Testis (tissue), 3 donors: Measurements from ENCODE around the gene JOSD2. TPM values are rescaled to one million over a fixed set of nuclear protein-coding genes. Genes with fewer than 3 reads are reported as not detected.
"Not testable (repeated sequence)": the region's sequence is repeated elsewhere in the genome, so short reads cannot be mapped to it uniquely, and the experiment has no call there.

Experiments used
- DNase-seq: peaks from one replicate; pipeline ENCODE4 v3.0.0-alpha.2; 2019
- H3K27ac ChIP-seq, 2 donors: fragments of 200-600 bp; sonication (generic); one replicate each; pipeline ENCODE4 v1.5.1; 2019
- H3K27me3 ChIP-seq: fragments of 200-600 bp; sonication (generic); one replicate; pipeline ENCODE4 v1.5.1; 2019
- H3K36me3 ChIP-seq: fragments of 200-600 bp; sonication (generic); one replicate; pipeline ENCODE4 v1.5.1; 2017; ENCODE audit warnings: low read depth; ENCODE audit errors: missing control alignments
- H3K4me1 ChIP-seq: fragments of 200-600 bp; sonication (generic); one replicate; pipeline ENCODE4 v1.5.1; 2019
- H3K4me3 ChIP-seq, 2 donors: fragments of 200-600 bp; sonication (generic); one replicate each; pipeline ENCODE4 v1.5.1; 2017 to 2019
- H3K9me3 ChIP-seq: fragments of 200-600 bp; sonication (generic); one replicate; pipeline ENCODE4 v1.5.1; 2017
- POLR2A ChIP-seq: fragments of 450-650 bp; IDR thresholded peaks from one replicate; pipeline ENCODE4 v1.6.1; 2017; ENCODE audit warnings: antibody characterized with exemption, mild to moderate bottlenecking, moderate library complexity
- WGBS, 2 donors: methylation state at CpG; one replicate each; pipeline ENCODE4 v1.1.5; 2018; 5-methylcytosine and 5-hydroxymethylcytosine counted together
- intact Hi-C: fragments of 100-400 bp; cut with DNase I; formaldehyde crosslinking; loops from one replicate; pipeline ENCODE4 v1.15.1; 2023; ENCODE audit warnings: low total_unique reads
- polyA plus RNA-seq: library from polyadenylated mRNA; stranded (reverse); fragments of 350-450 nt; fragmentation: Illumina TruSeq; extraction: RNeasy Lipid Tissue Mini Kit (QIAGEN cat#74804); gene quantifications from one replicate; pipeline ENCODE4 v1.2.3, GENCODE V29; 2014; ENCODE audit warnings: low read depth, low replicate concordance; ENCODE audit not compliant: insufficient read depth
- total RNA-seq, 2 donors: library from RNA; depleted of rRNA; stranded (reverse); fragments of >200 nt; gene quantifications; one replicate each; pipeline ENCODE4 v1.2.3, GENCODE V29; 2016
- TF ChIP-seq, protein P1 (sequence below), 3 experiments: fragments of 450-650 bp in 2 of 3; fragments of 200-600 bp in 1 of 3; sonication (generic) in 1 of 3; IDR thresholded peaks; one replicate each; pipeline ENCODE4 v1.5.1; 2016 to 2019; ENCODE audit warnings: antibody characterized with exemption in 3 of 3, mild to moderate bottlenecking in 2 of 3, moderate library complexity in 1 of 3

Gene JOSD2
- total and polyA plus RNA-seq, 3 donors from 2014 or later = 21.6 to 37.7 (median 26.1) TPM

DNA sequence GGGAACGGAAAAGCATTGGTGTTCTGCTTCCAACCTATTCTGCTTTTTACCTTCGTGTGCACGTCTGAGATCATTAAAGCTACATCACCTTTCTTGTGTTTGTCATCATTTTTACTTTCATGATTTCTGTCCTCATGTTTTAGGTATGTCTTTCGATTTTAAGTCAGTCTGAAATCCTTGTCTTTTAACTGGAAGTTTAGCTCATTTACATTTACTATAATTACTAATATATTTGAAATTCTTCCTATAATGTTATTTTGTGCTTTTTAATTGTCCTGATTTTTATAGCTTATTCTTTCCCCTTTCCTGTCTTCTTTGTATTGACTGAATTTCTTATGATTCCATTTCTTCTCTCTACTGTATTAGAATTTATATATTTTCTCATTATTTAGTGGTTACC lies 22.0 kb upstream of the JOSD2 start:
- Histone ChIP-seq H3K27ac (no peak overlapping the region), H3K4me3 (no peak overlapping the region), H3K36me3 (no peaks in the 10 kb centered on the region), H3K4me1 (no peaks in the 10 kb centered on the region), H3K27me3 (no peaks in the 10 kb centered on the region), H3K9me3 (no peaks in the 10 kb centered on the region)
- no peak for DNase-seq
- 96% methylated on average over 4 of the region's 4 CpGs for WGBS, 2 donors
- TF ChIP-seq POLR2A = no peak
- TF ChIP-seq, protein P1, sequence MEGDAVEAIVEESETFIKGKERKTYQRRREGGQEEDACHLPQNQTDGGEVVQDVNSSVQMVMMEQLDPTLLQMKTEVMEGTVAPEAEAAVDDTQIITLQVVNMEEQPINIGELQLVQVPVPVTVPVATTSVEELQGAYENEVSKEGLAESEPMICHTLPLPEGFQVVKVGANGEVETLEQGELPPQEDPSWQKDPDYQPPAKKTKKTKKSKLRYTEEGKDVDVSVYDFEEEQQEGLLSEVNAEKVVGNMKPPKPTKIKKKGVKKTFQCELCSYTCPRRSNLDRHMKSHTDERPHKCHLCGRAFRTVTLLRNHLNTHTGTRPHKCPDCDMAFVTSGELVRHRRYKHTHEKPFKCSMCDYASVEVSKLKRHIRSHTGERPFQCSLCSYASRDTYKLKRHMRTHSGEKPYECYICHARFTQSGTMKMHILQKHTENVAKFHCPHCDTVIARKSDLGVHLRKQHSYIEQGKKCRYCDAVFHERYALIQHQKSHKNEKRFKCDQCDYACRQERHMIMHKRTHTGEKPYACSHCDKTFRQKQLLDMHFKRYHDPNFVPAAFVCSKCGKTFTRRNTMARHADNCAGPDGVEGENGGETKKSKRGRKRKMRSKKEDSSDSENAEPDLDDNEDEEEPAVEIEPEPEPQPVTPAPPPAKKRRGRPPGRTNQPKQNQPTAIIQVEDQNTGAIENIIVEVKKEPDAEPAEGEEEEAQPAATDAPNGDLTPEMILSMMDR (IDR thresholded peaks at IDR 0.05) = no peak
- intact Hi-C loops = no loop called here

DNA sequence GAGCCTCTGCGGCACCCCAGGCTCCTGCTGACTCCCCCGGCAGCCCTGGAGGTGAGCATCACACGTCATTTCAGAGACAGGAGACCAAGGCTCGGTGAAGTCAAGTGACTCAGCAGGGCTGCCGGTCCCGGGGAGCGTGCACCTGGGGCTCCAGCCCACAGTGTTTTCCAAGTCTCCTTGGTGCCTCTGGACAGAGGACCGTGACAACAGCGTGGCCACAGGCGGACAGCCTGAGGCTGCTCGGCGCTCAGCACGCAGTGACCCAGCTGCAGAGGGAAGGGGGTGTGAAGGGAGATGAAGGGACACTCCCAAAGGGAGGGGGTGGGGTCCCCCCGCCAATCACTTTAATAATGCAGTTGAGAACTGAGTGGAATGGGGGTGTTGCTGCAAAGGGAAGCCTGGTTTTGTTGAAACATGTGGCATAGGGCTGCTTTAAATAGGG lies 20.2 kb upstream of the JOSD2 start:
- no peak overlapping the region for H3K27ac ChIP-seq
- TF ChIP-seq, protein P1 (IDR thresholded peaks at IDR 0.05) = no peak
- no peak for TF ChIP-seq POLR2A
- intact Hi-C loops = no loop called here
- no peak for DNase-seq
- H3K9me3 ChIP-seq = no peaks in the 10 kb centered on the region
- WGBS, 2 donors = 81 to 83% methylated on average over 14 of the region's 14 CpGs
- no peaks in the 10 kb centered on the region for H3K27me3 ChIP-seq
- no peaks in the 10 kb centered on the region for H3K36me3 ChIP-seq
- no peak overlapping the region for H3K4me3 ChIP-seq
- H3K4me1 ChIP-seq = no peaks in the 10 kb centered on the region

DNA sequence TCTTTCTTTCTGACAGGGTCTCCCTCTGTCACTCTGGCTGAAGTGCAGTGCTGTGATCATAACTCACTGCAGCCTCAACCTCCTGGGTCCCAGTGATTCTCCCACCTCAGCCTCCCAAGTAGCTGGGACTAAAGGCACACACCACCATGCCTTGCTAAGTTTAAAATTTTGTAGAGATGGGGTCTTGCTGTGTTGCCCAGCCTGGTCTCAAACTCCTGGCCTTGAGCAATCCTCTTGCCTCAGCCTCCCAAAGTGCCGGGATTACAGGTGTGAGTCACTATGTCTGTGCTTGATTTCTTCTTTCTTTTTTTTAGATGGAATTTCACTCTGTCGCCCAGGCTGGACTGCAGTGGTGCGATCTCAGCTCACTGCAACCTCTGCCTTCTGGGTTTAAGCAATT lies 17.1 kb upstream of the JOSD2 start:
- H3K9me3 ChIP-seq, intact Hi-C loops, H3K4me1 ChIP-seq, DNase-seq, H3K4me3 ChIP-seq, H3K36me3 ChIP-seq, H3K27ac ChIP-seq, H3K27me3 ChIP-seq: not testable (repeated sequence)
- 95 to 99% methylated on average over 3 of the region's 3 CpGs for WGBS, 2 donors

DNA sequence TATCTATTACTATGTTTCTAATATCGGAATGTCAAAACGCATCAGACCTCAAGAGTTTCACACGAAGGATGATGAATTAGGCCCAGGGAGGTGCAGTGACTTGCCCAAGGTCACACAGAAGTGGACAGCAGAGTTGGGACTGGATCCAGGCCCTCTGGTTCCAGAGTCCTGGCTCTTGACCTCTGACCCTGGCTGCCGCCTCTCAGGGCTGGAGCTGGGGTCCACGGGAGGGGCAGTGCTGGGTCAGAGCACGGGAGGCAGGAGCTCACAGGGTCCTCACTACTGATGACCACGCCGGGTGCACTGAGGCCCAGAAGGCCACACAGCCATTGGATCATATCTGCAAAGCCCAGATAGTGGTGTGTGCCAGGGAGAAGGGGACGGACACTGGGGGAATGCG lies 11.9 kb upstream of the JOSD2 start:
- H3K27ac ChIP-seq = no peak overlapping the region
- no peak for DNase-seq
- WGBS, 2 donors = 80 to 86% methylated on average over 8 to 10 of the region's 10 CpGs
- TF ChIP-seq POLR2A = no peak
- TF ChIP-seq, protein P1 (IDR thresholded peaks at IDR 0.05) = no peak
- H3K4me1 ChIP-seq = no peaks in the 10 kb centered on the region
- no peaks in the 10 kb centered on the region for H3K9me3 ChIP-seq
- no peak overlapping the region for H3K4me3 ChIP-seq
- H3K27me3 ChIP-seq = no peaks in the 10 kb centered on the region
- intact Hi-C loops = no loop called here
- H3K36me3 ChIP-seq = no peaks in the 10 kb centered on the region

DNA sequence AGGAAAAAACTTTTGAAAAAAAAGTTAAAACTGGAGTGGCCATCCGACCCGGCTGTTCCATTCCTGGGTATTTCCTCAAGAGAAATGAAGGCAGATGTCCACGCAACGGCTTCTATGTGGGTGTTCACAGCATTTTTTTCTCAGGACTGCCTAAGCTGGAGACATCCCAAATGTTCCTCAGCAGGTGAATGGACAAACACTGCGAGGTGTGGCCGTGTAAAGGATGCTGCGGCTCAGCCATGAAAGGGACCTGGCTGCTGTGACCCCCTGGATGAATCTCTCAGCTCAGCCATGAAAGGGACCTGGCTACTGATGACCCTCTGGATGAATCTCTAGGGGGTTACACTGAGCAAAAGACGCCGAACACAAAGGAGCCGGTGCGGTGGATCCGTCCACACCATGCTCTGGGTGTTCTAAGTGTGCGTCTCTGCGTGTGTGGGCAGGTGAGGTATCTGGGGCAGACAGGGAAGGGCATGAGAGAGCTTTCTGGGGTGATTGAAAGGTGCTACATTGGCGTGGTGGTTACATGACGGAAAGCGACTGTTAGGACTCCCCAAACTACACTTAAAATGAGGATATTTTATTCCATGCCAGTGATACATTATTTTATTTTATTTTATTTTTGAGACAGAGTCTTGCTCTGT lies 10.0 kb upstream of the JOSD2 start:
- no peak for DNase-seq
- H3K9me3 ChIP-seq = no peaks in the 10 kb centered on the region
- no peaks in the 10 kb centered on the region for H3K27me3 ChIP-seq
- no peaks in the 10 kb centered on the region for H3K4me1 ChIP-seq
- intact Hi-C loops = no loop called here
- TF ChIP-seq POLR2A = no peak
- TF ChIP-seq, protein P1 (IDR thresholded peaks at IDR 0.05) = no peak
- H3K27ac ChIP-seq = no peak overlapping the region
- H3K36me3 ChIP-seq = no peaks in the 10 kb centered on the region
- H3K4me3 ChIP-seq = no peak overlapping the region
- WGBS, 2 donors = 85 to 92% methylated on average over 17 of the region's 17 CpGs
